HL-60/S4 treated with retinoic acid at 250 ng/mL for 4 days and 3 days (cell line): ENCODE results near the gene AKT1S1.

Experiments used
- in situ Hi-C: fragments of 300-500 bp; cut with MboI; formaldehyde crosslinking; loops from 2 replicates; pipeline ENCODE4 v1.7.0; 2022; ENCODE audit warnings: low sequenced_read_pairs

Gene AKT1S1

DNA sequence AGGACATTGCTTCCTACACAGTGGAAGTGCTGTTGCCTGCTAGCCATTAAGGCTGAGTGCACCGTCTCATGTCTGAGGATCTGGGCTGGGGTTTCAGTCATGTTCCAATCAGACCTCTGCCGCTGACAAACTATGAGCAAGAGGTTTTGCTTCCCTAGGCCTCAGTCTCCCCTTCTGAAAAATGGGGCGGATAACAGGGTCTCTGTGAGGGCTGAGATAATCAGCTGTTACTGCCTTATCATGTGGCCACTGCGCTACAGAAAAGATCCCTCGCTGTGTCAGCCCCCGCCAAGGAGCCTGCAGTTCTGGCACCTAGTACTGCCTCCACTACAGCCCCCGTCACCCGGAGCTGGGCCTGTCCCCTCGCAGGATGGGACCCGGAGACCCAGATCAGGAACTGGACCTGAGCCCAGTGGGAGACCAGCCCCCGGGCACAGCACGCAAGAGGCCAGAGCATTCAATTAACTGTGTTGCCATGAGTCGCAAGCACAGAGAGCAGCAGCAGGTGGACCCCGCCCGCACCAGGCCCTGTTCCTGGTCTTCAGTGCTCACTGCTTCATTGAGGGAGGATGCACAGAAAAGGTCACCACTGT is 6.8 kb downstream of the AKT1S1 start:
- in situ Hi-C loops = no loop called here

DNA sequence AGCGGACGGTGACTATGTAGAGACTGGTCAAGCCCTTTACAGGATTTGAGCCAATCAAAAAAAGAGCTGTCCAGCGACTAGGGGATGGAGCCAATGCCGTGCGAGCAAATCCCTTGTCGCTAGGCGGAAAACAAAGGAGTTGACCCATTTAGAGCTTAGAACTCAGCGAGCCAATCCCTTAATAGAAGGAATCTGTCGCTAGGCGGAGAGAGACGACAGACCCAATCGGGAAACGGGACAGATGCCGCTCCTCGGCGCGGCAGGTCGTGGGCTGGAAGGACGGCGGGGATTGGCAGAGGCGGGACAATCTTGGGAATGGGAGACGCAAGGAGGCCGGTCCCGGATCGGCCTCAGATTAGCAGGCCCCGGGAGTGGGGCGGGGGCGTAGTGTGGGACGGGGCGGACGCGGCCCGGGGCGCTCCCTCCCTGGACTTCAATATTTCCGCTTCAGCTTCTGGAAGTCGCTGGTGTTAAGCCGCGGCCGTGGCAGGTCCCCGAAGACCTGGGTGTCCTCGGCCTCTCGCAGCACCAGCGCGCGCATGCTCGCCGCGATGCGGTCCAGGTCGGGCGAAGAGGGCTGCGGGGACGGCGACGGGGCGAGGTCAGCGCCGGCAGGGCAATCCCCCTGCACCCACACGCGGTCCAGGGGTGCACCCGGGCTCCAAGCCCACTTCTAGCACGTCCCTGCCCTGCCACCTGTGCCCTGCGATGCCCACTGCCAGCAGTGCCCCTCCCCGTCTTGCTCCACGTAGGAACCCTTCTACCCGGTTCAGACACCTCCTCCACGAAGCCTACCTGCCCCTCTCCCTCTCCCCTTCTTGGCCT is 7.5 kb downstream of the AKT1S1 start:
- in situ Hi-C loops = no loop called here

DNA sequence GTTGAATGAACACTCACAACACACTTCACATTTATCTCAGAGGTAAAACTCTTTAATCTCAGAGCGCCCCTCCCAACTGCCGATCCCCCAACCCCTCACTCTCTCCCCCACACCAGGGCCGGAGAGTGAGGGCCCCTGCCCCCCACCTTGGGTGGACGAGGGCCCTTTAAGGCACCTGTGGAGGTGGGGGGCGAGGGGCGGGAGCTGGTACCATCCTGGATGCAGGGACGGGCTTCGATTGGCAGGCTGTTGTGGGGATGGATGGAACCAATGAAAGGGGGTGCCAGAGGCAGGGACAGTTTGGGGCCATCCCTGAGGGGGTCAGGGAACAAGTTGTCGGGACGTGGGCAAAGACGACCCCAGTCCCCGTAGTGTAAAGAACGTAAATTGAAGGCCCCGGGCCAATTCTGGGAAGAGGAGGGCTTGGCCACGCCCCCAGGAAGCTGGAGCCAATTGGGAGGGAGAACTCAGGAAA is 8.1 kb downstream of the AKT1S1 start:
- in situ Hi-C loops = no loop called here

DNA sequence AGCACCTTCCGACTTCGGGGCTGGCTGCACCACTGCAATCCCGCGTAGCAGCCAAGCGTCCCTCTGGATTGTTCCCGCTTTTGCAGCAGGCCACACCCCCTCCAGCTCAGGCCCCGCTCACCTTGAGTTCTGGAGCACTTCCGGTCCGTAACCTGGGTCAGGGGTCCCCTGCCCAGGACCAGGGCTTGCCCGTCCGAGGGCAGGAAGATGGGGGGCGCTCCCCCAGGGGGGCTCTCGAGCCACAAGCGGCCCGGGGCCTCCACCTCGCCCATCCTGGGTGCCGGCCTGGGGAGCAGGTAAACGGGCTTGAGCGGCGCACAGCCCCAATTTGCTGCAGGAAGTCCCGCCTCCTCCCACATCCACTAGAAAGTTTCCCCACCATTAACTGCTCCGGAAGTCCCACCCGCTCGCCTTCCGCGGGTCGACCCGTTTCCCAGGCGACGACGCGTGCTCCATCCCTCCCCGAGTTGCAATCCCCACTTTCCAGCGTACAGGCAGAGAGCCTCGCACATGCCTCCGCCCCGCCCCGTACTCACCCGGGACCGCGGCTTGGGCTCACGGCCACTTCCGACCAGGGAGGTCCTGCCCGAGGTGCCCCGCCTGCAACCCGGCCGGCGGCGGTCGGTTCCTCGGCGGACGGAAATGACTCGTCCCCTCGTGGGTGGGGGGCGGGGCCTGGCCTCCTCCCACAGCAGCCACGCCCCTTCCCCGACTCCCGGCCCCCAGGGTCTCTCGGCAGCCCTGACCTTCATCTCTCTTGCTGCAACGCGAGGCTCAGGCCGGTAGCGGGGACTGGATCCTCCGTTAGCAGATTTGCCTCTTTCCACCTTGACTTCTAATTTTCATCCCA is 10.0 kb downstream of the AKT1S1 start, which contains the start of gene PNKP:
TSS of gene PNKP (minus strand) at position 644 of the 850 bp plus-strand sequence. CDS start at position 272, 372 bp downstream.
- in situ Hi-C loops = no loop called here

DNA sequence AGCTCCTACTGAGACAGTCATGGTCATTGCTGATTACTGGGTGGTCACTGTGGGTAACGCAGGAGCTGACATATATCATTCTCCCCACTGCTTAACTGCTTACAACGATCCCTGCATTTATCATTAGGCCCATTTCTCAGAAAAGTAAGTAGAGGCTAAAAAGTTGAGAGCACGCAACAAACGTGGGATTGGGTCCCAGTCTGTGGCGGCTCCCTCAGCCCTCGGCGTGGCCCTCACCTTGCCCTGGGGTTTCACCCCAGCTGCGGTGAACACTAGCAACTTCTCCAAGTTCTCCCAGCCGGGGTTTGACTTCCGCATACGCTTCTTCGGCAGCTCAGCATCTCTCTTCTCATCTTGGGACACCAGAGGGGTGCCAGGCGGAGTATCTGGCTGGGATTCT is 12.3 kb downstream of the AKT1S1 start:
- in situ Hi-C loops = no loop called here

DNA sequence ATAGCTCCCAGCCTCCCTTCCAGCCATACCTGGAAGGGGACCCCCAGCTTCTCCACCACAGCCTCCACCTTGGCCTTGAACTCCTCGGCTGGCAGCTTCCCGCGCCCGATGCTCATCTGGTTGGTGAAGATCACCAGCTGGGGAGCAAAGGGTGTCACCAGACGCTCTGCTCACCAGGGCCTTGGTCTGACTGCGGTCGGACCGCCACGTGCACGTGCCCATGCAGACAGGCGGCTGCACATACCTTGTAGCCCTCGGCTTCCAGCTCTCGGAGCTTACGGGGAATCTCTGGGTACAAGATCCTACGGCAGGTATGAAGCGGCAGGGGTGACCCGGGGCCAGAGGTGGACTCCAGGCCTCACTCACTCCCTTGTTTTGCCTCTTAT is 13.2 kb downstream of the AKT1S1 start:
- in situ Hi-C loops = no loop called here

DNA sequence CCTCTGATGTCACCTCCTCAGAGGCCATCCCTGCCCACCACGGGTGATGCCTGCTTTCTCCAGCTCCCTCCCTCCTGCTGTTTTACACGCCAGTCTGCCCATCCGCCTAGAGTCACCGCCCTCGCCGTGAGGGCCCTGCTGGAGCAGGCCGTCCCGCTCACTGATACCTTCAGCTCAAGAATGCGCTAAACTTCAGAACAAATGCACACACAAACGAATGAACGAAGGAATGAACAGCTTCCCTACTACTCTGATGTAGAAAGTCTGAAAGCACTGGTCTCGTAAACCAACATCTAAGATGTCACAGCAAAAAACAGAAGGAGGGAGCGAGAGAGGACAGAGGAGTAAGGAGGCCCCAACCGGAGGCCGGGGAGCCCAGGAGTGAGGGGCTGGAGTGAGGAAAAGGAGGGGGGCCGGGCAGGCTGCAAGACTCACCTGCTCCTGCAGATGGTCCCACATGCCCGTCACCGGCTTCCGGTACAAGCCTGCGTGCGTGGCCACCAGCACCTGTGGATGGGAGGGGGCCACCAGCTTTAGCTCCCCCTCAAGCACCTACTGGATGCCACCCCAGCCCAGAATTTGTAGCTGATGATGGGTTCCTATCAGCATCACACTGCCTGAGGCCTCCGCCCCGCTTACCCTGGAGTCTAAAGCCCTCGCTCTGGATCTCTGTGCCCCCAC is 13.8 kb downstream of the AKT1S1 start:
- in situ Hi-C loops = no loop called here

DNA sequence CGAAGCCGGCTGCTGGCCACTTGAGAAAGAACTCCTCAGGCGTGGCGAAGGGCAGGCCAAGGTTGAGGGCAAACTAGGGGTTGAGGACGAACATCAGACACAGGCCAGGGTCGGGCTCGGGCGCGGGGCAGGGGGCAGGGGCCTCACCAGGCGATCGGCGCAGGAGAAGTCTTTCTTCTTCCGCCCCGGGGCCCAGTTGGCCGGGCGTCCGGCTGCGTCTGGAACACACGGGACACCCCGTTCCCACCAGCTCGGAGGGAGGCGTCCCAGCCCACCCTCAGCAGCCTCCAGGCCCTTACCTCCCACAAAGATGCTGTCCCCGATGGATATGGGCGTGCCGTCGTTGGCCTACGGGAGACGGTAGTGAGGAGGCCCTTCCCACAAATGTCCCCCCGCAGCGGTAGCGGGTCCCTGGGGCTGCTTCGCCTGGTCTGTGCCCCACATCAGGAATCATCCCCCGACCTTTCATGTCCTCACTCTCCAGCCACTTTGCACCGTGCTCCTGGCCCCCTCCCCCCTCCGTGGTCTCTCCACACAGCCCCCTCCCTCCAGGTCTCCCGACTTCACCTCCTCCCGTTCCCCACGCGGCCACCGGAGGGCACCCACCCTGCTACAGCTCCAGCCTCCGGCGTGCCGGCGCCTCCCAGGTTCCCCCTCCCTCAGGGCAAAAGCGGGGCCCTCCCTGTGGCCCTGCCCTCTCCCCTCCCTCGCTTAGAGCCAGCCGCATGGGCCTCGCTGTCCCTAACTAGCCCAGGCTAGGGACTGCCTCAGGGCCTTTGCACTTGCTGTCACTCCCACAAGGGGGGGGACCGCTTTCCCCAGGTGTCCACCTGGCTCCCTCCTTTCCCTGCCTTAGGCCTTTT is 14.5 kb downstream of the AKT1S1 start:
- in situ Hi-C loops = no loop called here

DNA sequence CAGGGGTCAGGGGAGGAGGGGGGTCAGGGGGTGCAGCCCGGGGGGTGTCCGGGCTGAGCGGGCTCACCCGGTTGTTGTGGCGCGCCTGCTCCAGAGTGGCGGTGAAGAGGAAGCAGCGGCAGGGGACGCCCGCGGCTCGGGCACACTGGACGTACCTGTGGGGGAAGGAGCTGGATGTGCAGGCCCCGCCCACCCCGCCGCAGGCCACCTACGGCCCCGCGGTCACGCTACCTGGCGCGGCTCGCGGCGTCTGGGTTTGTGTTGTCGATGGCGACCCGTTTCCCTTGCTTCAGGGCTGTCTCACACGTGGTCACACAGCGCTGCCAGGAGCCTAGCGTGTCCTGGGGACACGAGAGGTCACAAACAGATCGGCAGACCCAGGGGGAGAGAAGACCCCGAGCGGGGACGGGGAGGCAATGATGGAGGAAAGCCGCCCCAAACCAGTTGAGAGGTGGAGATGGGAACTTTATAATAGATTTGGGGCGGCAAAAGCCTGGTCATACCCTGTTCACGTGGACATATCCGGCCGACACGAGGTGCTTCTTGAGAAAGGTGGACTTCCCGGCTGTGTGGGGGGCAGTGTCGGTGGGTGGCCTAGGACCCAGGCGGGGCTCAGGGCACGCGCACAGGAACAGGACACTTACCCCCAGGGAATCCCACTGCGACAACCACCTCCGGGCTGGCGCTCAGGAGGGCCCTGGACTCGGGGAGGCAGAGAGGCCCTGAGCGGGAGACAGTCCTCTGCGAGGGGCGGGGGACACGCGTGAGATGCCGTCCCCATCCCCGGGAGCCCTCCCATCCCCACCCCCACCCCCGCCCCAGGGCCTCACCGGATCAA is 15.4 kb downstream of the AKT1S1 start:
- in situ Hi-C loops = no loop called here

DNA sequence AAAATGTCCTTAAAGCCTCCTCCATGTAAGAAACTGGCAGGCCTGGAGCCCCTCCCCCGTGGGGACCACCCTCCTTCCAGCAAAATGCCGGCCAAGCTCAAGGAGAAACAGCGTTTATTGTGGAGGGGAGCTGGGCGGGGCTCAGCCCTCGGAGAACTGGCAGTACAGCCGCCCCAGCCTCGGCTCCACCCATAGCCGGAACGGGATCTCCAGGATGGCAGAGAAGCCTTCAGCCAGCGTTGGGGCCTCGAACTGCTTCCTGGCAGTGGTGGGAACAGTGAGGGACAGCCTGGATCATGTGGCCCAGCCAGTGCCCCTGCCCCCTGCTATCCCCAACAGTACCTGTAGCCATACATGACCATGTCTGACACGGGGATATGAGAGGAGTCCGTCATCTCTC is 16.0 kb downstream of the AKT1S1 start:
- in situ Hi-C loops = no loop called here

DNA sequence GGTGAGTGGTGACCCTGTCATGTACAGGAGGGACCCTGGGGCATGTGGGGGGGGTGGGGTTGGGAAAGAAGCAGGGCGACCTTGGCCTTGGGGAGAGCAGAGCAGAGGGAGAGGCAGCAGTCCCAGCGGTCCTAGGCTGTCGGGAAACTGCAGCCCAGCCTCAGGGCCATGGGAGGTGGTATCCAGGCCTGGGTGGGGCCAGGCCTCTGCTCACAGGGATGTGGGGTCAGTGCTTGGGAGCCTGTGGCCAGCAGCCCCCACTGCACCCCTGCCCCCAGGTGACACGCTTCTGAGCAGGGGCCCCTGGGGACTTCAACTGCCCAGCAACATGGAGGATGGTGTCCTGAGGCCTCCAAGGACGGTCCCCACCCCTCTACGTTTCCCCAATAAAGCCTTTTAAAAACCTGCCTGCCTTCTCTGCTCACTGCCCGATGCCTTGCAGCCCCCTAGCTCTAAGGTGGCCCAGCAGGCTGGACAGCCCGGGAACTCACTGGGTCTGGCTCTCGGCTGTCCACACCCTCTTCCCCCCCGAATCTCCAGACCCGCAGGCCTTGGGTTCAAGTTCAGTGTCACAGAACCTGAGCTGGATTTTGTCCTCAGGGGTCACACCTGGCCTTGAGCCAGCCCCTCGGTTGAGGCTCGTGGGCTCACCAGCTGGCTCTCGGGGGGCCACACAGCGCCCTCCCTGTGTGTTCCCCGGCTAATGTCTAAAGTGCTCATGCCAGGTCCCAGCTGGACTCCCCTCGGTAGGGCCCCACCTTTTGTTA is 16.6 kb downstream of the AKT1S1 start:
- in situ Hi-C loops = no loop called here

DNA sequence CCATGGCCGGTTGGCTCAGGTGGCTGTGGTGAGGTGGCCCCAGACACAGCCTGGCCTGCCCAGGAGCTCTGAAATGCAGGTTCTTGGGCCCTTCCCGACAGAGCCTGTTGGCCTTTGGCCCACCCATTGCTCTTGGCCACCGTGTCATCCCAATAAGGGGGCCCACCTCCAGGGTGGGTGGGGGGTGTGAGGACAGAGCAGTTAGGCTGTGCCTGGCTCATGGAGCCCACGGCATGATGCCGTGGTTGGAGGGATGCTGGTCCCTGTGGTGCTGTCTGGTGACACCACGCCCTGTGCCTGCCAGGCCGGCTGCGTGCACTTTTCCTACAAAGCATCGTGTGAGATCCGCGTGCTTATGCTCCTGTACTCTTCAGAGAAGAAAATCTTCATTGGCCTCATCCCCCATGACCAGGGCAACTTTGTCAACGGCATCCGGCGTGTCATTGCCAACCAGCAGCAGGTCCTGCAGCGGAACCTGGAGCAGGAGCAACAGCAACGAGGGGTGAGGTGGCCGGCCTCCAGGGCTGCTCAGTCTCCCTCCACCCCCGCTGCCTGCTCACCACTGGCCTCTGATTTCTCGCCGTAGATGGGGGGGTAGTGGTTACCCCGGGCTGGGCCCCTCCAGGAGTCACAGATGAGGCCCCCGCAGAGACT is 17.3 kb downstream of the AKT1S1 start:
- in situ Hi-C loops = no loop called here

DNA sequence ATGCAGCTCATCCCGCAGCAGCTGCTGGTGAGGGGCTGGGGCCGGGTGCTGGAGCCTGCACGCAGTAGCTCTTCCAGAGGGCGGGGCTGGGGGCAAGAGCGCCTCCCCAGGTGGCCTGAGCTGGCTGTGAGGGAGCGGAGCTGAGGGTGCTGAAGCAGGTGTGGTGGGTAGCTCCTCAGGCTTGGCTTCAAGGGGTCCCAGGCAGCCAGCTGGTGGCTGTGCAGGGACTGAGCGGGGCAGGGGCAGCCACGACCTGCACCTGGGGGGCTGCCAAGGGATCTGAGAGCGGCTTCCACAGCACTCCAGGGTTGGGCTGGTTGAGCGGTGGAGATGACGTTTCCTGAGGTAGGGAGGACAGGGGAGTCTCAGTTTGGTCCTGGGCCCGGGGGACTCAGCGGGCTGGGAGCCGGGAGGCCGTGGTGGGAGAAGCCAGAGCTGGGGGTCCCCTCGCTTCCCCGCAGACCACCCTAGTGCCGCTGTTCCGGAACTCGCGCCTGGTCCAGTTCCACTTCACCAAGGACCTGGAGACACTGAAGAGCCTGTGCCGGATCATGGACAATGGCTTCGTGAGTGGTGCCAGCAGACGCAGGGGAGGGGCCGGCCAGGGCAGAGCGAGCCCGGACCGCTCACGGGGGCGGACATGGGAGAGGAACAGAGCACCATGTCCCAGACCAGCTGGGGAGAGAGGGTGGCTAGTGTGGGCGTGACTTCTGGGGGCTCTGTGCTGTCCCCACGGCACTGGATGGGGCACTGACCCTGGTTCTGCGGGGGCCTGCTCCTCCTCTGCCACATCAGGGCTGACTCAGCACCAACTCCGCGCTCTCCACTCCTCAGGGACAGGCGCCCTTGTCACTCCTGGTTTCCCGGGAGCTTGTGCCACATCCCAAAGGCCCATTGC is 18.8 kb downstream of the AKT1S1 start:
- in situ Hi-C loops = no loop called here

DNA sequence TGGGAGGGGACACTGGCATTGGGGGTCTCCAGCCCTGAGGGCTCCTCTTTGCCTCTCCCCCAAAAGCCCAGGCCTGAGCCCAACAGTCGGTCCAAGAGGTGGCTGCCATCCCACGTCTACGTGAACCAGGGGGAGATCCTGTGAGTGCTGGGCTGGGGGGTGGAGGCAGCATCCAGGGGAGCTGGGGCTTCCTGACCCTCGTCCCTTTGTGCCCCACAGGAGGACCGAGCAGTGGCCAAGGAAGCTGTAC is 19.4 kb downstream of the AKT1S1 start:
- in situ Hi-C loops = no loop called here

DNA sequence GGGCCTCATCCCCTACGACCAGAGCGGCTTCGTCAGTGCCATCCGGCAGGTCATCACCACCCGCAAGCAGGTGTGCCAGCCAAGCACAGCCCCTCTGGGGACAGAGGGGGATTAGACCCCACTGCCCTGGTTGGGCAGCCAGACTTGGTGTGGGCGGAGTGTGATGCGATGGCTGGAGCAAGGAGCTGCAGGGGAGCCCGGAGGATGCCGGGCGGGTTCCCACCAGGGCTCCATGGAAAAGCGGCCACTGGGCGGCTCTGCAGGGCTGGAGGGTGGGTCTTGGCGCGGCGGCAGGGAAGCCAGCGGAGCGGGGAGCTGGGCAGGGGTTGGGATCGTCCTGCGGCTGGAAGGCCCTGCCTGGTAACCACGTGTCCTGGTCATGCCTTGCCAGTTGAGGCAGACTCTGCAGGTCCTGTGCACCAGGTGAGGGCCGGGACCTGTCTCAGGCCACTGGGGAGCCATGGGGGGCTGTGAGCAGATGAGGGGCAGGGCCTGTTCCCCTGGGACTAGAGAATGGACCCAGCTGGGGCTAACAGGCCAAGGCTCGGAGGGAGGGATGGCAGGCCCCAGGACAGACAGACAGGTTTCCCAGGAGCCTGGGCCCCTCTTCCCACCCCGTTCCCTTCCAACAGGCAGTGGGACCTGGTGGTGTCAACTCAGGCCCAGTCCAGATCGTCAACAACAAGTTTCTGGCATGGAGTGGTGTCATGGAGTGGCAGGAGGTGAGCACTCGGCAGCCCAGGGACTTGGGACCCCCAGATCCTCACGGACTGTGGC is 19.9 kb downstream of the AKT1S1 start:
- in situ Hi-C loops = no loop called here

DNA sequence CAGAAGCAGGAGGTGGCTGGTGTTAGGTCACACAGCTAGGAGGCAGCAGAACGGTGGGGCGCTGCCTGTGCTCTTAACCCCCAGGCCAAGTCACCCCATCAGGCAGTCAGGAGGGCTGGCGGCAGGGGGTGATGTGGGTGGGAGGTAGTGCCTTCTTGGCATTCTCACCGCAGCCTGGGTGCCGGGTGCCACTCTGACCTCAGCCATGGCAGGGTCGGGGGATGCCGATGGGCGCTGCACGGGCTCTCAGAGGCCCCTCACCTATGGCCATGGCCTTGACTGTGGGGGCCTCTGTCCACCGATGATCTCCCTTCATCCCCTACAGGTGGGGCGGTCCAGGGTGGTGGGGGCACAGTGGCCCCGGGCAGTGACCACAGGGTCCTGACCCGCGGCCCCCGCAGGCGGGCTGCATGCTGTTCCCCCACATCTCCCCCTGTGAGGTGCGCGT is 20.6 kb downstream of the AKT1S1 start:
- in situ Hi-C loops = no loop called here
